SKM-1 (cell line): Measurements from ENCODE around the gene SLC5A2.
"Not testable (repeated sequence)": the region's sequence is repeated elsewhere in the genome, so short reads cannot be mapped to it uniquely, and the experiment has no call there.

Experiments
- DNase-seq: peaks from one replicate; lab custom pipeline; 2025; ENCODE audit not compliant: unreplicated experiment; lab: John Stamatoyannopoulos, UW

Gene SLC5A2

GRCh38 chr16:31491778-31492418 is 9.0 kb downstream of the SLC5A2 start:
- DNase-seq, result no peak

GRCh38 chr16:31493506-31494125 is 10.7 kb downstream of the SLC5A2 start:
- DNase-seq, result no peak

- DNase-seq, result no peak
Observed at GRCh38 chr16:31496670-31497069, 13.7 kb downstream of the SLC5A2 start.

GRCh38 chr16:31498493-31498892 is 15.6 kb downstream of the SLC5A2 start:
- DNase-seq, result no peak

GRCh38 chr16:31499928-31500327 is 17.0 kb downstream of the SLC5A2 start:
- DNase-seq, result no peak

- DNase-seq, result no peak
Observed at GRCh38 chr16:31501226-31501965, 18.5 kb downstream of the SLC5A2 start.

GRCh38 chr16:31501966-31502348 is 19.0 kb downstream of the SLC5A2 start:
- DNase-seq, result no peak

- no peak for DNase-seq
Observed at GRCh38 chr16:31502981-31503380, 20.1 kb downstream of the SLC5A2 start.

GRCh38 chr16:31503555-31503954 is 20.6 kb downstream of the SLC5A2 start:
- DNase-seq, result not testable (repeated sequence)

- DNase-seq, result no peak
Observed at GRCh38 chr16:31504159-31504558, 21.2 kb downstream of the SLC5A2 start.

GRCh38 chr16:31505483-31505882 is 22.6 kb downstream of the SLC5A2 start:
- DNase-seq, result no peak

GRCh38 chr16:31507617-31507928 is 24.6 kb downstream of the SLC5A2 start:
- DNase-seq, result no peak

GRCh38 chr16:31507929-31508705 is 25.2 kb downstream of the SLC5A2 start, which contains the start of gene RUSF1:
TSS of gene RUSF1 (minus strand) at chr16:31508391. CDS start at chr16:31508373, 18 bp downstream.
- DNase-seq, result peak; percentile 54

- DNase-seq, result no peak
Observed at GRCh38 chr16:31508706-31509195, 25.8 kb downstream of the SLC5A2 start.

- DNase-seq, result no peak
Observed at GRCh38 chr16:31513126-31513525, 30.2 kb downstream of the SLC5A2 start.

GRCh38 chr16:31513884-31514283 is 31.0 kb downstream of the SLC5A2 start:
- no peak for DNase-seq

GRCh38 chr16:31517800-31518402 is 35.0 kb downstream of the SLC5A2 start:
- DNase-seq, result no peak

- no peak for DNase-seq
Observed at GRCh38 chr16:31519759-31520431, 37.0 kb downstream of the SLC5A2 start.

GRCh38 chr16:31521368-31521767 is 38.4 kb downstream of the SLC5A2 start:
- DNase-seq, result no peak

- DNase-seq, result no peak
Observed at GRCh38 chr16:31522071-31522470, 39.1 kb downstream of the SLC5A2 start.
